AG04449 (cell line): ENCODE results near the gene DUOXA1.
"Not testable (repeated sequence)": the region's sequence is repeated elsewhere in the genome, so short reads cannot be mapped to it uniquely, and the experiment has no call there.

Source experiments
- CTCF ChIA-PET: fragments of 350-600 bp; formaldehyde crosslinking; extraction: SDS; loops from one replicate; lab custom pipeline; 2021; ENCODE audit warnings: antibody characterized with exemption; lab: Yijun Ruan, JAX
- POLR2A ChIA-PET: fragments of 400-600, 350-600 bp; formaldehyde crosslinking; extraction: SDS; loops from one replicate; lab custom pipeline; 2020; ENCODE audit warnings: antibody characterized with exemption, inconsistent platforms; lab: Yijun Ruan, JAX
- DNase-seq: peaks from one replicate; pipeline ENCODE4 v3.0.0-alpha.2; 2010; ENCODE audit warnings: low read depth, low spot score
- H3K4me3 ChIP-seq: 2 replicates; pipeline ENCODE4 v1.5.1; 2011; ENCODE audit warnings: low read depth, mild to moderate bottlenecking, control low read depth, low read length
- TF ChIP-seq, protein P1 (sequence below): IDR thresholded peaks from one replicate; pipeline ENCODE4 v1.5.1; 2011; ENCODE audit warnings: mild to moderate bottlenecking, moderate library complexity, low read length, control low read depth, inconsistent platforms; ENCODE audit not compliant: insufficient read depth; ENCODE audit errors: missing control alignments

DUOXA1 gene

DNA sequence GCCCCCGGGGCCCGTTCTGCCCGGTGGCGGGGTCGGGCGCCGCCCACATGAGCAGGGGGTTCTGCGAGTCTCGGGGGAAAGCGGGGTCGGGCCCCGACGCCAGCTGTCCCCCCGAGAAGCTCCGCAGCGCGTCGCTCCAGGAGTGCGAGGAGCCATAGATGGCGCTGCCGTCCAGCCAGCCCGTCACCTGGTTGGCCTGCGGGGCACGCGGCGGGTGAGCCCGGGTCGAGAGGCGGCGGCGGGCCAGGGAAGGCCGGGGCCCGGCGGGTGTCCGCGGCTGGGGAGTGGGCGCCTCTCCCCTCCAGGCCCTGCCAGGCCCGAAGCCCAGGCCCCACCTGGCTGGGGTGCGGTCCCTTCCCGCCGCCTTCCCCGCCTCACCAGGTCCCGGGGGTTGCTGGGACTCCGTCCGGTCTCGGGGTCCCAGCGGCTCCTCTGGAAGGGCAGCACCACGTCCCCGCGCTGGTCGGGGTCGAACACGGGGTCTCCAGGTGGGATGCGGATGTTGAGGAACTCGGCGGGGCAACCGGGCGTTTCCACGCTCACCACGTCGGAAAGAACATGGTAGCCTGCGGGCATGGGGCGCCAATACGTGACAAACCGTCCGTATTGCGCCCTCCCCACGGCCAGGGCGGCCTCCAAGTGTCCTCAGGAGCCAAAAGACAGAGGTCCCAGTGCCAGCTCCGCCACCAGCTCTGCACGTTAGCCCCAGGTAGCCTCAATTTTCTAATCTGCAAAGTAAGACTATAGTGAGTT is 18.1 kb downstream of the DUOXA1 start:
- DNase-seq, result no peak
- H3K4me3 ChIP-seq, result no peak overlapping the region
- TF ChIP-seq, protein P1, sequence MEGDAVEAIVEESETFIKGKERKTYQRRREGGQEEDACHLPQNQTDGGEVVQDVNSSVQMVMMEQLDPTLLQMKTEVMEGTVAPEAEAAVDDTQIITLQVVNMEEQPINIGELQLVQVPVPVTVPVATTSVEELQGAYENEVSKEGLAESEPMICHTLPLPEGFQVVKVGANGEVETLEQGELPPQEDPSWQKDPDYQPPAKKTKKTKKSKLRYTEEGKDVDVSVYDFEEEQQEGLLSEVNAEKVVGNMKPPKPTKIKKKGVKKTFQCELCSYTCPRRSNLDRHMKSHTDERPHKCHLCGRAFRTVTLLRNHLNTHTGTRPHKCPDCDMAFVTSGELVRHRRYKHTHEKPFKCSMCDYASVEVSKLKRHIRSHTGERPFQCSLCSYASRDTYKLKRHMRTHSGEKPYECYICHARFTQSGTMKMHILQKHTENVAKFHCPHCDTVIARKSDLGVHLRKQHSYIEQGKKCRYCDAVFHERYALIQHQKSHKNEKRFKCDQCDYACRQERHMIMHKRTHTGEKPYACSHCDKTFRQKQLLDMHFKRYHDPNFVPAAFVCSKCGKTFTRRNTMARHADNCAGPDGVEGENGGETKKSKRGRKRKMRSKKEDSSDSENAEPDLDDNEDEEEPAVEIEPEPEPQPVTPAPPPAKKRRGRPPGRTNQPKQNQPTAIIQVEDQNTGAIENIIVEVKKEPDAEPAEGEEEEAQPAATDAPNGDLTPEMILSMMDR, result no peak
- ChIA-PET CTCF (interaction anchor here (1.0 to 2.7 kb wide), 2 partner anchors 10 to 15 kb away, joined by 3 to 16 read pairs; no protein-coding TSS in a partner anchor), POLR2A (no interaction called here)

DNA sequence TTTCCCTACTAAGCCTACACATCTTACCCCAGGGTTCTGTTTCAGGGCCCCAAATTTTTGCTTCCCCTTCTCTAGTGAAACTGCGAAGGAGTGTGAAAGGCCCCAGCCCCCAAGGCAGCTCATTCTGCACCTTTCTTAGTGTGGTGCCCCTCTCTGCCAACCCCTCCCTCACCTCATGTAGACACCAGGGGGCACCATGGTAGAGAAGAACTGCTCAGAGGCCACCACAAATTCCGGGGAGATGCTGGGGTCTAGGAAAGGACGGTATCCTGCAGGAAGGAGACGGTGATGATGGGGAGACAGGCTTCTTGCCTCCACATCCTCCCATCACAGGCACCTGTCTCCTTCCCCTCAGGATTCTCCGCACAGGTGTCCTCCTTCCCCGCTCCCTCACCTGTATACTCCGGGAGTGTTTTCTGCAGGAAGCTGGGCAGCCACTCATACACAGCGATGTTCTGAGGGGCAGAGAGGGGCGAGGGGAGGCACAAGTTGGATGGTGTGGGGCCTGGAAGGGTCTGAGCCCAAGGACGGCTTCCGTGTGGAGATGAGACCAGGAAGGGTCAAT is 19.3 kb downstream of the DUOXA1 start:
- POLR2A ChIA-PET, result no interaction called here
- CTCF ChIA-PET, result interaction anchor here (1.0 to 2.0 kb wide), 3 partner anchors 8 to 25 kb away, joined by 4 to 14 read pairs (median 5); no protein-coding TSS in a partner anchor
- TF ChIP-seq, protein P1, result no peak
- no peak for DNase-seq
- H3K4me3 ChIP-seq, result no peak overlapping the region

- H3K4me3 ChIP-seq, result no peak overlapping the region
- POLR2A ChIA-PET, result no interaction called here
- DNase-seq, result no peak
- TF ChIP-seq, protein P1, result no peak
- CTCF ChIA-PET, result interaction anchor here (3.6 kb wide), 1 partner anchor 10 kb away, joined by 23 read pairs; no protein-coding TSS in a partner anchor
Measured at GRCh38 chr15:45107941-45108630, 21.6 kb downstream of the DUOXA1 start.

- CTCF ChIA-PET, result interaction anchor here (0.8 to 3.6 kb wide), 3 partner anchors 12 to 51 kb away, joined by 3 to 23 read pairs (median 6); no protein-coding TSS in a partner anchor
- no peak for DNase-seq
- POLR2A ChIA-PET, result no interaction called here
- TF ChIP-seq, protein P1, result no peak
- H3K4me3 ChIP-seq, result no peak overlapping the region
Measured at GRCh38 chr15:45106002-45106790, 23.5 kb downstream of the DUOXA1 start.

GRCh38 chr15:45105586-45105985 is 24.1 kb downstream of the DUOXA1 start:
- POLR2A ChIA-PET, result no interaction called here
- TF ChIP-seq, protein P1, result no peak
- CTCF ChIA-PET, result interaction anchor here (0.8 to 3.6 kb wide), 3 partner anchors 13 to 52 kb away, joined by 3 to 23 read pairs (median 6); no protein-coding TSS in a partner anchor
- H3K4me3 ChIP-seq, result no peak overlapping the region
- no peak for DNase-seq

DNA sequence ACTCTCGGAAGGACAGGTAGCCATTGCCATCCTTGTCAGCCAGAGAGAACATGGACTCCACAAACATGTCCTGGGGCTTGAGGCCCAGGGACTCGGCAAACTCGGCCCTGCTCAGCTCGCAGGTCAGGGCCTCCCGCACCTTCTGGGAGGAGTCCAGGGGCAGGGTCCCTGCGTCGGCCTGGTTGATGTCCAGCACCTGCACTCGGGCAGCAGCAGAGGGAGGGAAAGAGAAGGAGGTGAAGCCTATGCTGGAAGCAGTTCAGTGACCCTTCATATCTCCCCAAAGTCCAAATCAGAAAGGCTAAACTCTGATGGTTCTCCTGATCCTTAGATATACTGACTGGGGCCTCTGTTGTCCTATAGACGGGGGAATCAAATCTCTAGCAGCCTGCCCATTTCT is 25.5 kb downstream of the DUOXA1 start:
- CTCF ChIA-PET, POLR2A ChIA-PET, H3K4me3 ChIP-seq, DNase-seq: not testable (repeated sequence)
